Measurements from ENCODE around the gene TULP1.

DNA sequence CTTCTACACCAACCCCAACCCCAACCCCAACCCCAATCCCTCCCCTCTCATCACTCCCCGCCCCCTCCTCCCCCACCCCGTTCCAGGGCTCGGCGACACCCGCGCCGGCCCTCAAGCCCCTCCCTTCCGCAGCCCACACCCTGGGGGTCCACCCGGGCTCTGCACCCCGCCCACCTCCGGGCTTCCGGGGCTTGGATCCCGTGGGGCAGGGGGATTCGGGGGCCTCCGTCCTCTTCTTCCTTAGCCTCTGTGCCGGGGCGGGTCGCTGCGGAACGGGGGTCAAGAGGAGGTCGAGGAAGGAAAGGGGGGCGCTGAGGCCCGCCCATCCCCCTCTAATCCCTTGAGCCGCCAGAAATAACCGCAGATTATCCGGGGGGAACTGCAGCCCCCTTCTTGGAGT lies 690 bp downstream of the TULP1 start:
- TF ChIP-seq, protein P1, sequence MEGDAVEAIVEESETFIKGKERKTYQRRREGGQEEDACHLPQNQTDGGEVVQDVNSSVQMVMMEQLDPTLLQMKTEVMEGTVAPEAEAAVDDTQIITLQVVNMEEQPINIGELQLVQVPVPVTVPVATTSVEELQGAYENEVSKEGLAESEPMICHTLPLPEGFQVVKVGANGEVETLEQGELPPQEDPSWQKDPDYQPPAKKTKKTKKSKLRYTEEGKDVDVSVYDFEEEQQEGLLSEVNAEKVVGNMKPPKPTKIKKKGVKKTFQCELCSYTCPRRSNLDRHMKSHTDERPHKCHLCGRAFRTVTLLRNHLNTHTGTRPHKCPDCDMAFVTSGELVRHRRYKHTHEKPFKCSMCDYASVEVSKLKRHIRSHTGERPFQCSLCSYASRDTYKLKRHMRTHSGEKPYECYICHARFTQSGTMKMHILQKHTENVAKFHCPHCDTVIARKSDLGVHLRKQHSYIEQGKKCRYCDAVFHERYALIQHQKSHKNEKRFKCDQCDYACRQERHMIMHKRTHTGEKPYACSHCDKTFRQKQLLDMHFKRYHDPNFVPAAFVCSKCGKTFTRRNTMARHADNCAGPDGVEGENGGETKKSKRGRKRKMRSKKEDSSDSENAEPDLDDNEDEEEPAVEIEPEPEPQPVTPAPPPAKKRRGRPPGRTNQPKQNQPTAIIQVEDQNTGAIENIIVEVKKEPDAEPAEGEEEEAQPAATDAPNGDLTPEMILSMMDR (IDR thresholded peaks at IDR 0.05), result no peak
- TF ChIP-seq POLR2A (IDR thresholded peaks at IDR 0.05), result no peak
